Tibial nerve (tissue), 4 donors: Measurements from ENCODE around the gene ACAT1. TPM values are rescaled to one million over a fixed set of nuclear protein-coding genes. Genes with fewer than 3 reads are reported as not detected.

Experiments
- DNase-seq, 2 donors: peaks; one replicate each; pipeline ENCODE4 v3.0.0-alpha.2; 2019; ENCODE audit warnings: low spot score in 2 of 2
- H3K27ac ChIP-seq, 4 donors: fragments of 200-600 bp; sonication (generic) in 3 of 4; one replicate each; pipeline ENCODE4 v1.5.1; 2017 to 2019; ENCODE audit warnings: mild to moderate bottlenecking in 1 of 4
- H3K27me3 ChIP-seq, 2 donors: fragments of 200-600 bp; sonication (generic) in 1 of 2; one replicate each; pipeline versions ENCODE4 v1.5.1 to v1.6.0; 2017 to 2019
- H3K36me3 ChIP-seq, 3 donors: fragments of 200-600 bp; sonication (generic); one replicate each; pipeline ENCODE4 v1.5.1; 2018 to 2019
- H3K4me1 ChIP-seq, 4 donors: fragments of 200-600 bp; sonication (generic) in 3 of 4; one replicate each; pipeline ENCODE4 v1.5.1; 2017 to 2019
- H3K4me3 ChIP-seq, 4 donors: fragments of 200-600 bp; sonication (generic) in 3 of 4; one replicate each; pipeline ENCODE4 v1.5.1; 2017 to 2019; ENCODE audit warnings: mild to moderate bottlenecking in 1 of 4, moderate library complexity in 1 of 4
- H3K9me3 ChIP-seq, 4 donors: fragments of 200-600 bp; sonication (generic) in 3 of 4; one replicate each; pipeline ENCODE4 v1.5.1; 2017 to 2019
- CTCF ChIP-seq, 5 experiments: fragments of 200-600 bp in 3 of 5; fragments of 450-650 bp in 2 of 5; sonication (generic) in 3 of 5; IDR thresholded peaks; one replicate each; pipeline ENCODE4 v1.5.1; 2016 to 2019; ENCODE audit warnings: antibody characterized with exemption in 5 of 5, mild to moderate bottlenecking in 3 of 5, moderate library complexity in 2 of 5
- EP300 ChIP-seq, 2 donors: sonication (generic); formaldehyde crosslinking; IDR thresholded peaks; one replicate each; pipeline ENCODE4 v1.6.1; 2017; ENCODE audit warnings: antibody characterized with exemption in 2 of 2, mild to moderate bottlenecking in 1 of 2
- POLR2A ChIP-seq, 2 donors: fragments of 450-650 bp; IDR thresholded peaks; one replicate each; pipeline ENCODE4 v1.6.1; 2017; ENCODE audit warnings: antibody characterized with exemption in 2 of 2, mild to moderate bottlenecking in 2 of 2, moderate library complexity in 2 of 2
- WGBS, 2 donors: methylation state at CpG; one replicate each; pipeline ENCODE4 v1.1.5; 2018; 5-methylcytosine and 5-hydroxymethylcytosine counted together
- total RNA-seq, 4 donors: library from RNA; depleted of rRNA; stranded (reverse); fragments of >200 nt; gene quantifications; one replicate each; pipeline ENCODE4 v1.1.0, GENCODE V29; 2016

Gene ACAT1
- total RNA-seq, 4 donors from 2014 or later: 66.3 to 148 (median 121) TPM

GRCh38 chr11:108142304-108142703, 20.9 kb downstream of the ACAT1 start:
- Histone ChIP-seq H3K9me3 (no peaks in the 10 kb centered on the region), H3K27me3 (no peaks in the 10 kb centered on the region), H3K27ac (no peak overlapping the region), H3K4me1 (no peaks in the 10 kb centered on the region), H3K4me3 (no peak overlapping the region), H3K36me3 (peaks cover 0 to 100% (median 23%) of the 10 kb centered on the region in 3 donors)
- 91 to 99% methylated on average over 7 of the region's 7 CpGs for WGBS, 2 donors
- TF ChIP-seq POLR2A (IDR thresholded peaks at IDR 0.05) (no peak), EP300 (IDR thresholded peaks at IDR 0.05) (no peak), CTCF (IDR thresholded peaks at IDR 0.05) (no peak)
- no peak for DNase-seq

- DNase-seq: no peak
- H3K27me3 ChIP-seq: no peaks in the 10 kb centered on the region
- H3K27ac ChIP-seq: no peak overlapping the region
- no peak overlapping the region for H3K4me3 ChIP-seq
- H3K9me3 ChIP-seq: no peaks in the 10 kb centered on the region
- 90 to 93% methylated on average over 3 of the region's 3 CpGs for WGBS, 2 donors
- TF ChIP-seq EP300 (IDR thresholded peaks at IDR 0.05) (no peak), POLR2A (IDR thresholded peaks at IDR 0.05) (no peak), CTCF (IDR thresholded peaks at IDR 0.05) (no peak)
- H3K36me3 ChIP-seq: peaks cover 0 to 100% (median 18%) of the 10 kb centered on the region in 3 donors
- no peaks in the 10 kb centered on the region for H3K4me1 ChIP-seq
Measured at GRCh38 chr11:108144615-108145014, 23.2 kb downstream of the ACAT1 start.

- H3K4me1 ChIP-seq: no peaks in the 10 kb centered on the region
- H3K36me3 ChIP-seq: peaks cover 0 to 99% (median 3%) of the 10 kb centered on the region in 3 donors
- WGBS, 2 donors: 69 to 76% methylated on average over 1 of the region's 1 CpG
- H3K27me3 ChIP-seq: no peaks in the 10 kb centered on the region
- no peak overlapping the region for H3K27ac ChIP-seq
- TF ChIP-seq POLR2A (IDR thresholded peaks at IDR 0.05): no peak
- no peak for TF ChIP-seq EP300 (IDR thresholded peaks at IDR 0.05)
- no peak for TF ChIP-seq CTCF (IDR thresholded peaks at IDR 0.05)
- no peak for DNase-seq
- H3K4me3 ChIP-seq: no peak overlapping the region
- no peaks in the 10 kb centered on the region for H3K9me3 ChIP-seq
Measured at GRCh38 chr11:108147150-108147549, 25.8 kb downstream of the ACAT1 start.

GRCh38 chr11:108148556-108148955, 27.2 kb downstream of the ACAT1 start:
- Histone ChIP-seq H3K9me3 (no peaks in the 10 kb centered on the region), H3K4me3 (no peak overlapping the region), H3K27ac (no peak overlapping the region), H3K36me3 (peaks cover 0 to 97% (median 3%) of the 10 kb centered on the region in 3 donors), H3K4me1 (no peaks in the 10 kb centered on the region), H3K27me3 (no peaks in the 10 kb centered on the region)
- TF ChIP-seq CTCF (IDR thresholded peaks at IDR 0.05): no peak
- no peak for TF ChIP-seq EP300 (IDR thresholded peaks at IDR 0.05)
- no peak for TF ChIP-seq POLR2A (IDR thresholded peaks at IDR 0.05)
- no peak for DNase-seq
- WGBS, 2 donors: 75 to 83% methylated on average over 3 of the region's 3 CpGs

- WGBS, 2 donors: 53 to 54% methylated on average over 2 of the region's 2 CpGs
- H3K36me3 ChIP-seq: peaks cover 0 to 74% (median 0%) of the 10 kb centered on the region in 3 donors
Measured at GRCh38 chr11:108154591-108154990, 33.2 kb downstream of the ACAT1 start.

More at GRCh38 chr11:108154591-108154990, 33.2 kb downstream of the ACAT1 start:
- Histone ChIP-seq H3K27ac (no peak overlapping the region), H3K4me1 (no peaks in the 10 kb centered on the region), H3K4me3 (no peak overlapping the region), H3K9me3 (no peaks in the 10 kb centered on the region), H3K27me3 (no peaks in the 10 kb centered on the region)
- no peak for TF ChIP-seq POLR2A (IDR thresholded peaks at IDR 0.05)
- no peak for DNase-seq
